ENCODE data around the gene ALG2.

Gene ALG2, protein sequence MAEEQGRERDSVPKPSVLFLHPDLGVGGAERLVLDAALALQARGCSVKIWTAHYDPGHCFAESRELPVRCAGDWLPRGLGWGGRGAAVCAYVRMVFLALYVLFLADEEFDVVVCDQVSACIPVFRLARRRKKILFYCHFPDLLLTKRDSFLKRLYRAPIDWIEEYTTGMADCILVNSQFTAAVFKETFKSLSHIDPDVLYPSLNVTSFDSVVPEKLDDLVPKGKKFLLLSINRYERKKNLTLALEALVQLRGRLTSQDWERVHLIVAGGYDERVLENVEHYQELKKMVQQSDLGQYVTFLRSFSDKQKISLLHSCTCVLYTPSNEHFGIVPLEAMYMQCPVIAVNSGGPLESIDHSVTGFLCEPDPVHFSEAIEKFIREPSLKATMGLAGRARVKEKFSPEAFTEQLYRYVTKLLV

DNA sequence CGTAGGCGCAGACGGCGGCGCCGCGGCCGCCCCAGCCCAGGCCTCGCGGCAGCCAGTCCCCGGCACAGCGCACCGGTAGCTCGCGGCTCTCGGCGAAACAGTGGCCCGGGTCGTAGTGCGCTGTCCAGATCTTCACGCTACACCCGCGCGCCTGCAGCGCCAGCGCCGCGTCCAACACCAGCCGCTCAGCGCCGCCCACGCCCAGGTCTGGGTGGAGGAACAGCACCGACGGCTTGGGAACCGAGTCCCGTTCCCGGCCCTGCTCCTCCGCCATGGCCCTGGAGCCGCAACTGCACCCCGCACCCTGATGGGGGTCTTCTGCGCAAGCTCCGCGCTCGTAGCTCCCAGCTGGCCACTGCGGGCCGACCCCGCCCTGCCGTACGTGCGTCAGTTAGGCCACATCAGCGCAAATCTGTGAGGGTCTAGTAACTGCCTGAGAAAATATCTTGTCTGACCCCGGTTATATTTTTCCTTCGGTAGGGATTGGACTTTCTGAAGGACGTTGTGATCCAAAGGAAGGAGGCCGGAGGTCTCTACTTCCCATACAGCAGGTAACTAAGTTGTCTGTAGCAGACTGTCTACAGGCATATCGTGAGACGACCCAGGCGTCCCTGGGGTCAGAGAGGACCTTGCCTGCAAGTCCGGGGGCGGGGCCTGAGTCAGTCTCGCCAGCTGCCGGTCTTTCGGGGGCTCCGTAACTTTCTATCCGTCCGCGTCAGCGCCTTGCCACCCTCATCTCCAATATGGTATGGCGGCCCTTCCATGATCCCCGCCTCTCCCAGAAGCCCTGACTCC lies at the start of gene ALG2, which contains the start of gene SEC61B:
TSS of gene ALG2 (minus strand) at position 322 of the 795 bp plus-strand sequence. CDS start at position 274, 48 bp downstream.
TSS of gene SEC61B (plus strand) at position 662 of the 795 bp plus-strand sequence. CDS start at position 744, 82 bp downstream.
- TF ChIP-seq, protein P1, sequence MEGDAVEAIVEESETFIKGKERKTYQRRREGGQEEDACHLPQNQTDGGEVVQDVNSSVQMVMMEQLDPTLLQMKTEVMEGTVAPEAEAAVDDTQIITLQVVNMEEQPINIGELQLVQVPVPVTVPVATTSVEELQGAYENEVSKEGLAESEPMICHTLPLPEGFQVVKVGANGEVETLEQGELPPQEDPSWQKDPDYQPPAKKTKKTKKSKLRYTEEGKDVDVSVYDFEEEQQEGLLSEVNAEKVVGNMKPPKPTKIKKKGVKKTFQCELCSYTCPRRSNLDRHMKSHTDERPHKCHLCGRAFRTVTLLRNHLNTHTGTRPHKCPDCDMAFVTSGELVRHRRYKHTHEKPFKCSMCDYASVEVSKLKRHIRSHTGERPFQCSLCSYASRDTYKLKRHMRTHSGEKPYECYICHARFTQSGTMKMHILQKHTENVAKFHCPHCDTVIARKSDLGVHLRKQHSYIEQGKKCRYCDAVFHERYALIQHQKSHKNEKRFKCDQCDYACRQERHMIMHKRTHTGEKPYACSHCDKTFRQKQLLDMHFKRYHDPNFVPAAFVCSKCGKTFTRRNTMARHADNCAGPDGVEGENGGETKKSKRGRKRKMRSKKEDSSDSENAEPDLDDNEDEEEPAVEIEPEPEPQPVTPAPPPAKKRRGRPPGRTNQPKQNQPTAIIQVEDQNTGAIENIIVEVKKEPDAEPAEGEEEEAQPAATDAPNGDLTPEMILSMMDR (IDR thresholded peaks at IDR 0.05; ENCODE audit: low read depth, low read length) = no peak; the same call in 1 of the 2 replicates
- DNase-seq (ENCODE audit: extremely low read depth, low read depth) = peak; percentile 92

DNA sequence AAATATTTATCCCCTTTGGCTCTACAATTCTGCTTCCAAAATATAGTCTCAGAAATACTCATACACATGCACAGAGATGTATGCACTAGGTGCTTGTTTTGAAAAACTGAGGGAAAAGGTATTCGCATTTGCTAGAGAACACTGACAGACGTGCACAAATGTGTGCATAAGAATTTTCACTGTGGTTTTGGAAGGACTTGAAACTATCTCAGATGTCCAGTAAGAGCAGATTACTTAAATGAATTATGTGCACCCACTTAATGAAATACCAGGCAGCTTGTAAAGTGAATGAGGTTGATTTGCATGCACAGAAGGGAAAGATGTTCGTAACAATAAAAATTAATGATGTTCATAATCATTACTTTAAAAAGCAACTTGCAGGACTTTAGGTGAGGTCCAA lies 48.7 kb upstream of the ALG2 start:
- no peak for DNase-seq (ENCODE audit: extremely low read depth, low read depth)
- TF ChIP-seq, protein P1 (IDR thresholded peaks at IDR 0.05; ENCODE audit: low read depth, low read length) = no peak

DNA sequence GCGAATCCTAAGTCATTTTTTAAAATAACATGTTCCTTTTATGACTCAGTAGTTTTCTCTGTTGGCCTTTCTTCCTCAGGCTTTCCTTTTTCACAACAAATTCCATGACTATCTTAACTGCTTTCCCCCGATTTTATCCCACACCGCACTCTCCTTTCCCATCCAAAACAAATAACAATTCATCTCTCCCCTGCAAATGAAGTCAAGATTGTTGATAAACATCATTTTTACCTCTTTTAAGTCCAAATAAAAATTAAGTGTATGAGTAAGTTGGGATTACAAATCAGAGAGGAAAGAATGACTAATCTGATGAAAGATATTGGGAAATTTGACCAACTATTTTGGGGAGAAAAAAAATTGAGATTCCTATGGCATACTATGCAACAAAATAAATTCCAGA lies 47.7 kb upstream of the ALG2 start:
- TF ChIP-seq, protein P1 (IDR thresholded peaks at IDR 0.05; ENCODE audit: low read depth, low read length) = no peak
- peak; percentile 83 for DNase-seq (ENCODE audit: extremely low read depth, low read depth)

DNA sequence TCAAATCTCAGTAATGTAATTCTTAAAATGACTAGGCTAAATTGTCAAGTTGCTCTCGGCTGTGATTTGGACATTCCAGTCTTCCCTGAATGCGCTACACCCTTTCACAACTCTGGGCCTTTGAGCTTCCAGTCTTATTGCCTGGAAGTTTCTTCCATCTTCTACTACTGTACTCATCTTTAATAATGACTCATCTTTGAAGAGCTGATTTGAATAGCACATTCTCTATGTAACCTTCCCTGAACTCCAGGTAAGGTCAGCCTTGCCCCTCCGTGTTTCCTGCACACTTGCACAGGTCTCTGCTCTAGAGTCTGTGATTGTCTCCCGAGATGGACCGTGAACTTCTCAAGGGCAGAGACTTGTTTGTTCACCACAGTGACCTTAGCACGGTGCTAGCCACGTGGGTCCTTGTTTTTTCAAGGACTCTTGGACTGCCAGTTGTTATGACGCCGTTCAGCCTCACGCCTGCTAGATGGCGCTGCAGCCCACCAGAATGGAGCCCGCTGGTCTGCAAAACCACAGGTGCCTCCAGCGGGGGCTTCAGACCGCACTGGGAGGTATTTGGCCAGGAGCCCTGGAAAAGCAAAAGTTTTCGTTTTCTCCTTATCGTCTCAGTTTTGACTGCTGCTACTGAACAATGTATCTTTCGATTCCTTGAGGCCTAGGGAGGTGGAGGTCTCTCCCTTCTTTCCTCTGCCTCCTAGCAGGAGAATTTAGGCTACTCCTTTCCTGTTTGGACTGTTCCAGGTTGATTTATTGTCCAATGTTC lies 44.7 kb upstream of the ALG2 start:
- TF ChIP-seq, protein P1 (IDR thresholded peaks at IDR 0.05; ENCODE audit: low read depth, low read length) = peak; percentile 92
- peak; percentile 34 for DNase-seq (ENCODE audit: extremely low read depth, low read depth)

DNA sequence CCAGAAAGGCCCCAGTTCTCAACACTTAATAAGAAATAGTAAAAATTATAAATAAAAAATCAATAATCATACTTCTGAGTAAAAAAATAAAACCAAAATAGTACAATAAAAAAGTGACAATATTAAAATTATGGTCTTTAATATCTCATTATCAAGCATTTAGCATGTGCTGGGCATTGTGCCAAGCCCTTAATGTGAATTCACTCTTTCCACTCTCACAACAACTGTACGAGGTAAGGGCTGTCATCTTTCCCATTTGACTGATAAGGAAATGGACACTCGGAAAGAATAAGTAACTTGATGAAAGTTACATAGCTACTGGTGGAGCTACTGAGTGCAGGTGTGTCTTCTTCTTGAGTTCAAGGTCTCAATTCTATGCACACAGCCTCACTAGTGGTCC lies 43.9 kb upstream of the ALG2 start:
- no peak for DNase-seq (ENCODE audit: extremely low read depth, low read depth)
- TF ChIP-seq, protein P1 (IDR thresholded peaks at IDR 0.05; ENCODE audit: low read depth, low read length) = no peak

DNA sequence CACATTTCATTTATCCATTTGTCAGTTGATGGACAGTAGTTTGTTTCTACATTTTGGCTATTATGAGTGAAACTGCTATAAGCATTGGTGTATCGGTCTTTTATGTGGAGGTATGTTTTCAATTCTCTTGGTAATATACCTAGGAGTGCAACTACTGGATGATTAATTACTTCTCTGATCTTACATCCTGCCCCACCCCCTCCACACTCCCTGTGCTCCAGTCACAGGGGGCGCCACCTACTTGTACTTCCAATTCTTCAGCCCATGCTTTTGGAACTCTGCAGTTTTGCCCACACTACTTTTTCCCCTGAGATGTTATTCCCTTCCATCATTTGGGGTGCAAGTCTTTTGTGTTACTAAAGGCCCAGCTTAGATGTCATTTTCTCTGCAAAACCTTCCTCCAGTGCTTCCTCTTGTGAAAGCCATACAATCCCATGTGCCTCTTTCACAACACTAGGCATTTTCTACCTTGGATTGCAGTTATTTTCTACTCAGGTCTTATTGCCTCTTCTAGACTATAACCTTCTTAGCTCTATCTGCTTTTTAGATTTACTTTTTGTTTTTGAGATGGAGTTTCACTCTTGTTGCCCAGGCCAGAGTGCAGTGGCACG lies 42.4 kb upstream of the ALG2 start:
- TF ChIP-seq, protein P1 (IDR thresholded peaks at IDR 0.05; ENCODE audit: low read depth, low read length) = peak; percentile 39
- no peak for DNase-seq (ENCODE audit: extremely low read depth, low read depth)
